HL-60 (cell line): ENCODE measurements around the gene OR1K1.
"Not testable (repeated sequence)": the region's sequence is repeated elsewhere in the genome, so short reads cannot be mapped to it uniquely, and the experiment has no call there.

ENCODE experiments used
- CTCF ChIP-seq: IDR thresholded peaks from one replicate; pipeline ENCODE4 v1.5.1; 2011; ENCODE audit warnings: low read length, control low read depth, inconsistent platforms; ENCODE audit not compliant: insufficient read depth
- POLR2AphosphoS5 ChIP-seq: IDR thresholded peaks from 2 replicates; pipeline ENCODE4 v1.6.1; 2012; ENCODE audit warnings: low read depth

GRCh38 chr9:122828965-122829284 lies 29.0 kb downstream of the OR1K1 start:
- TF ChIP-seq POLR2AphosphoS5, CTCF: not testable (repeated sequence)
